PC-9 (cell line): ENCODE data around the gene AQP12A. TPM values are rescaled to one million over a fixed set of nuclear protein-coding genes. Genes with fewer than 3 reads are reported as not detected.
"Not testable (repeated sequence)": the region's sequence is repeated elsewhere in the genome, so short reads cannot be mapped to it uniquely, and the experiment has no call there.

ENCODE experiments used
- BruUV-seq: library from RNA; stranded (reverse); fragments of 400-500 nt; replicated peaks from 2 replicates; lab custom pipeline; 2021; lab: Mats Ljungman, UMichigan
- CTCF ChIA-PET: fragments of 300-600 bp; sonication (Branson Sonifier 250); formaldehyde crosslinking; loops from one replicate; lab custom pipeline; 2022; ENCODE audit warnings: antibody characterized with exemption; lab: Charles Lee
- POLR2A ChIA-PET: fragments of 300-600 bp; sonication (Branson Sonifier 250); formaldehyde crosslinking; loops from one replicate; lab custom pipeline; 2022; ENCODE audit warnings: antibody characterized with exemption; ENCODE audit not compliant: unreplicated experiment; lab: Charles Lee
- DNase-seq, 2 experiments: peaks; one replicate each; pipeline versions ENCODE4 v3.0.0 to v3.0.0-alpha.2; 2015 to 2022; ENCODE audit warnings: mixed read lengths in 1 of 2
- H2AFZ ChIP-seq: fragments of 200-600 bp; sonication (generic); 2 replicates; pipeline ENCODE4 v1.8.1; 2017; ENCODE audit warnings: antibody characterized with exemption
- H3F3A ChIP-seq: fragments of 200-600 bp; sonication (generic); 2 replicates; pipeline ENCODE4 v1.8.1; 2017; ENCODE audit warnings: antibody characterized with exemption, mild to moderate bottlenecking, low read depth; ENCODE audit not compliant: insufficient read depth
- H3K27ac ChIP-seq: fragments of 200-600 bp; sonication (generic); 2 replicates; pipeline ENCODE4 v1.6.1; 2016; ENCODE audit warnings: mixed run types
- H3K27me3 ChIP-seq: fragments of 200-600 bp; sonication (generic); 2 replicates; pipeline ENCODE4 v1.6.1; 2016; ENCODE audit warnings: low read depth, mixed run types; ENCODE audit not compliant: insufficient read depth
- H3K36me3 ChIP-seq: fragments of 200-600 bp; sonication (generic); 2 replicates; pipeline ENCODE4 v1.6.1; 2016; ENCODE audit warnings: low read depth, mixed run types
- H3K4me1 ChIP-seq: fragments of 200-600 bp; sonication (generic); replicated peaks from 2 replicates; pipeline ENCODE4 v1.6.1; 2016; ENCODE audit warnings: mixed run types; ENCODE audit not compliant: insufficient read depth
- H3K4me2 ChIP-seq: fragments of 200-600 bp; sonication (generic); 2 replicates; pipeline ENCODE4 v1.6.1; 2017; ENCODE audit warnings: mixed run types
- H3K4me3 ChIP-seq: fragments of 200-600 bp; sonication (generic); 2 replicates; pipeline ENCODE4 v1.6.1; 2016; ENCODE audit warnings: mixed run types
- H3K79me2 ChIP-seq: fragments of 200-600 bp; sonication (generic); 2 replicates; pipeline ENCODE4 v1.6.1; 2017; ENCODE audit warnings: low read depth, mixed run types
- H3K9me2 ChIP-seq: fragments of 200-600 bp; sonication (generic); 2 replicates; pipeline ENCODE4 v1.8.1; 2017; ENCODE audit warnings: mild to moderate bottlenecking; ENCODE audit not compliant: insufficient read depth
- H3K9me3 ChIP-seq: fragments of 200-600 bp; sonication (generic); 2 replicates; pipeline ENCODE4 v1.8.1; 2016; ENCODE audit warnings: low read depth; ENCODE audit not compliant: insufficient read depth
- H4K20me1 ChIP-seq: fragments of 200-600 bp; sonication (generic); 2 replicates; pipeline ENCODE4 v1.8.1; 2017; ENCODE audit not compliant: insufficient read depth
- intact Hi-C: fragments of 100-400 bp; cut with micrococcal nuclease; formaldehyde crosslinking; loops from one replicate; pipeline ENCODE4 v1.10.0; 2022; ENCODE audit not compliant: unreplicated experiment
- total RNA-seq: library from RNA; stranded (reverse); gene quantifications from 2 replicates; pipeline ENCODE4 v1.2.3, GENCODE V29; 2021

The AQP12A gene
- total RNA-seq, 1 experiment from 2014 or later, result not detected

- POLR2A ChIA-PET, result not testable (repeated sequence)
Observed at GRCh38 chr2:240694304-240694703, 2.6 kb downstream of the AQP12A start.

GRCh38 chr2:240695593-240695992 is 3.9 kb downstream of the AQP12A start:
- H3K9me3 ChIP-seq, H3K79me2 ChIP-seq, H2AFZ ChIP-seq, H3K4me3 ChIP-seq, H4K20me1 ChIP-seq, H3K27ac ChIP-seq, CTCF ChIA-PET, H3K36me3 ChIP-seq, H3F3A ChIP-seq, intact Hi-C loops, DNase-seq, H3K4me1 ChIP-seq, H3K4me2 ChIP-seq, H3K27me3 ChIP-seq, POLR2A ChIA-PET, BruUV-seq, H3K9me2 ChIP-seq: not testable (repeated sequence)

More at GRCh38 chr2:240694304-240694703, 2.6 kb downstream of the AQP12A start:
- H3K4me3 ChIP-seq, H3K27ac ChIP-seq, H3K4me1 ChIP-seq, H2AFZ ChIP-seq, DNase-seq, H3K79me2 ChIP-seq, BruUV-seq, intact Hi-C loops, H3K36me3 ChIP-seq, H3K4me2 ChIP-seq, H3K9me2 ChIP-seq, H3F3A ChIP-seq, H4K20me1 ChIP-seq, H3K27me3 ChIP-seq, CTCF ChIA-PET, H3K9me3 ChIP-seq: not testable (repeated sequence)

GRCh38 chr2:240696469-240696868 is 4.8 kb downstream of the AQP12A start:
- H3K27ac ChIP-seq, H2AFZ ChIP-seq, intact Hi-C loops, H3K9me3 ChIP-seq, CTCF ChIA-PET, H3K79me2 ChIP-seq, H3K9me2 ChIP-seq, DNase-seq, H4K20me1 ChIP-seq, H3F3A ChIP-seq, H3K4me2 ChIP-seq, H3K4me1 ChIP-seq, BruUV-seq, H3K36me3 ChIP-seq, H3K4me3 ChIP-seq, POLR2A ChIA-PET: not testable (repeated sequence)
- H3K27me3 ChIP-seq, result peaks cover 10% of the 10 kb centered on the region

GRCh38 chr2:240698852-240699561 is 7.3 kb downstream of the AQP12A start:
- peaks cover 36% of the 10 kb centered on the region for H3K27me3 ChIP-seq
- POLR2A ChIA-PET, H3K4me1 ChIP-seq, DNase-seq, H3F3A ChIP-seq, H3K36me3 ChIP-seq, H3K79me2 ChIP-seq, intact Hi-C loops, H3K27ac ChIP-seq, H3K4me3 ChIP-seq, H3K4me2 ChIP-seq, BruUV-seq, H4K20me1 ChIP-seq, H3K9me3 ChIP-seq, CTCF ChIA-PET, H2AFZ ChIP-seq, H3K9me2 ChIP-seq: not testable (repeated sequence)

- POLR2A ChIA-PET, H3K27ac ChIP-seq, H3K4me2 ChIP-seq, DNase-seq, H4K20me1 ChIP-seq, H2AFZ ChIP-seq, H3K4me1 ChIP-seq, H3K36me3 ChIP-seq, H3K9me2 ChIP-seq, H3K4me3 ChIP-seq, H3K9me3 ChIP-seq, BruUV-seq, H3F3A ChIP-seq, H3K79me2 ChIP-seq: not testable (repeated sequence)
- intact Hi-C loops, result loop anchor here (10.0 kb wide), 1 partner anchor 185 kb away; no protein-coding TSS in a partner anchor
- H3K27me3 ChIP-seq, result peaks cover 44% of the 10 kb centered on the region
- CTCF ChIA-PET, result interaction anchor here (0.6 kb wide), 1 partner anchor 556 kb away, joined by 3 read pairs; no protein-coding TSS in a partner anchor
Observed at GRCh38 chr2:240699835-240700234, 8.2 kb downstream of the AQP12A start.

- H3K9me3 ChIP-seq, H2AFZ ChIP-seq, H3K79me2 ChIP-seq, H3F3A ChIP-seq, POLR2A ChIA-PET, DNase-seq, H3K4me3 ChIP-seq, H3K4me1 ChIP-seq, H3K9me2 ChIP-seq, H3K27ac ChIP-seq, H4K20me1 ChIP-seq, H3K4me2 ChIP-seq, CTCF ChIA-PET, BruUV-seq, H3K36me3 ChIP-seq: not testable (repeated sequence)
- intact Hi-C loops, result loop anchor here (10.0 kb wide), 1 partner anchor 186 kb away; no protein-coding TSS in a partner anchor
- H3K27me3 ChIP-seq, result peaks cover 52% of the 10 kb centered on the region
Observed at GRCh38 chr2:240700616-240701015, 8.9 kb downstream of the AQP12A start.
